HG03432 (cell line): ENCODE data around the gene SERPINB6.
"Not testable (repeated sequence)": the region's sequence is repeated elsewhere in the genome, so short reads cannot be mapped to it uniquely, and the experiment has no call there.

ENCODE experiments used
- ATAC-seq: cut with Tn5 transposase; IDR thresholded peaks from one replicate; pipeline ENCODE4 v1.9.1; 2021; ENCODE audit warnings: mild to moderate bottlenecking, moderate library complexity; ENCODE audit not compliant: unreplicated experiment

Gene SERPINB6

DNA sequence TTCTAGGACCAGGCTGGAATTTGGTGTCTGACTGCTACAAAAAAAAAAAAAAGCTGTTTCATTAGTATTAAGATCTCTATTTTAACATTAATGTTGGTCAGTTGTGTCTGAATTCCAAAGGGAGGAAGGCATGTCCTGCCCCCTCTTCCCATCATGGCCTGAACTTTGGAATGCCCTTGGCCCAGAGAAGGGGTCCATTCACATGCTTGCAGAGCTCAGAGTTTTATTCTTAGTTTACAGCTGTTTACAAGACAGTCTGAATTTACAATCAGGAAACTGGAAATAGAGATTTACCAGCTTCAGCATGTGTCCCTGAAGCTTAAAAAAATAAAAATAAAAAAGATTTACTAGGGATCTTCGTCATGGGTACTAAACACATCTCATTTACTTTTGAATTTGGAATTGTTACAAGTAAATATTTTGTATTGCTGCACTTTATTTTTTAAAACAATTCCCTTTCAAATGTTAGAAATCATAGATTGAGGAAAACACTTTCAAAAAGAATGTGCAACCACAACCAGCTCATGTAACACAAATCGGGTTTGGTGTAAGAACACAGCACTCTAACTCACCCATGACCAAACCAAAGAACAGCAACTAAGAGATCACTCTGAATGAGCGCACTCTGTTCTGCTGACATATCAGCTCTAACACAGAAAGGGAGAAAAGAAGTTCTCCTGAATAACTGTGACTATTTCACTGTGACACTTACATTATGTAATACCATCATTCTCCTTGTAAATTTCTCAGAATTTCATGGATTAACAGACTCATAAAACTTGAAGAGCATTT is 6.6 kb upstream of the SERPINB6 start:
- ATAC-seq = no peak

- no peak for ATAC-seq
Measured at GRCh38 chr6:2977290-2977689, 5.9 kb upstream of the SERPINB6 start.

GRCh38 chr6:2976571-2977085 is 5.3 kb upstream of the SERPINB6 start:
- no peak for ATAC-seq

- no peak for ATAC-seq
Measured at GRCh38 chr6:2976060-2976459, 4.7 kb upstream of the SERPINB6 start.

GRCh38 chr6:2973676-2974075 is 2.3 kb upstream of the SERPINB6 start:
- ATAC-seq = no peak

DNA sequence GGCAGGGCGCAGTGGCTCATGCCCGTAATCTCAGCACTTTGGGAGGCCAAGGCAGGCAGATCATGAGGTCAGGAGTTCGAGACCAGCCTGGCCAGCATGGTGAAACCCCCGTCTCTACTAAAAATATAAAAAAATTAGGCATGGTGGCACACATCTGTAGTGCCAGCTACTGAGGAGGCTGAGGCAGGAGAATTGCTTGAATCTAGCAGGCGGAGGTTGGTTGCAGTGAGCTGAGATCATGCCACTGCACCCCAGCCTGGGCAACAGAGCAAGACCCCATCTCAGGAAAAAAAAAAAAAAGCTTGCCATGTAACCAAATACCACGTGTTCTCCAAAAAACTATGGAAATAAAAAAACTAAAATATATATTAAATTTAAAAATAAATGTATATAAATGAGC is 1.8 kb upstream of the SERPINB6 start:
- ATAC-seq = not testable (repeated sequence)

DNA sequence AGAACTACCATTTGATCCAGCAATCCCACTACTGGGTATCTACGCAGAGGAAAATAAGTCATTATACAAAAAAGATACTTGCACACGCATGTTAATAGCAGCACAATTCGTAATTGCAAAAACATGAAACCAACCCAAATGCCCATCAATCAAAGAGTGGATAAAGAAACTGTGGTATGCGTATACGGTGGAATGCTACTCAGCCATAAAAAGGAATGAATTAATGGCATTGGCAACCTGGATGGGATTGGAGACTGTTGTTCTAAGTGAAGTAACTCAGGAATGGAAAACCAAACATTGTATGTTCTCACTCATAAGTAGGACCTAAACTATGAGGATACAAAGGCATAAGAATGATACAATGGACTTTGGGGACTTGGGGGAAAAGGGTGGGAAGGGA is 1.3 kb upstream of the SERPINB6 start:
- ATAC-seq = not testable (repeated sequence)

GRCh38 chr6:2972219-2972487 is 786 bp upstream of the SERPINB6 start:
- not testable (repeated sequence) for ATAC-seq

DNA sequence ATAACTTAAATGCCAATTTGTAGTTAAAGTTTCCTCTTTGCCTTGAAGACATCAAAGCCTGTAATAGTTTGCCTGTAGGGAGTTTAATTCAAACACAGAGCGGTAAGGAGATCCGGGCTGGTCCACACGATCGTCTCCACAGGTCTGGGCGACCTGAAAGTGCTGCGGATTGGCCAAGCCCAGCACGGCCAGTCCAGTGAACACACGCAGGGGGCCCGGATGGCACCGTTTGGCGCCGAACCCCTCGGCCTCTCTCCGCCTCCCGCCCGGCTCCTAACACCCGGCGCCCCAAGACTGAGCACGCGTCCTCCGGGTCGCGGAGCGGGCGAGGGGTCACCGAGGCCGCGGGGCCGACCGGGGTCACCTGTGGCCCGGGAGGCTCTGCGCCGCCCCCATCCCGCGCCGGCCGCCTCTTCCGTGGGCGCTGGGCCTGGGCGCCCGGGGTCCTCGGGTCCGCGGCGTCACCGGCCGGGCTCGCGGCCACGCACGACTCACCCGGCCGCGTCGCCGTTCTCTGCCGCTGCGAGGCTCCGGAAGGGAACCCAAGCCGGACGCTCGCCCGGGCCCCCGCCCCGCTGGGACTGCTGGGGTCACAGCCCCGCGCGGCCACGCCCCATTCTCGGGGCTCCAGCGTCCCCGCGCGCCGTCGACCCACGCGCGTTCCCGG is 481 bp downstream of the SERPINB6 start:
- ATAC-seq = no peak

DNA sequence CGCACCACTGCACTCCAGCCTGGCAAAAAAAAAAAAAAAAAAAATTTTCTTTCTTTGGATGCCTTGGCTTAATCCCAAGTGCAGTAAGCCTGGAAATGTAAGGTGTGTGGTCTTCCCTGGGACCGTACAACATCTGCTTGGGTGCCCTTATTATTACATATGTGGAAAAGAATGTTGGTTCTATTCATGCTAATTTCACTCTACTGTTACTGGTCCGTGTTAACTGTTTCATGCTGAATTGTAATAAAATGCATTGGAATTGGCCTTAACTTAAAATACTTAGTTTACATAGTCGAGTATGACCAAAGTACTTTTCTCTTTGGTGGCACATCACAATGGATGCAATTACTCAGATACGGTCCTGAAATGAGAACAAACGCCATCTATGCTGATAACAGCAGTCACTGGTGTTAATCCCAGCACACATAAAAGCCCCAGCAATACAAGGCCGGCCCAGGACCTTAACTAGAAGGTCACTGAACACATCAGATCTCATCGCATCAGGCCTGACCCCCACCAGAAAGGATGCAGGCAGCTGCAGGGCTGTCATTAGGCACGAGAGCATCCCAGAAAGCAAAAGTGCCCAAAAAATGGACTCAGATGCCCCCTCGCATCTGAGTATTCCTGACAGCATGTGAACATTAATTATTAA is 1.2 kb downstream of the SERPINB6 start:
- ATAC-seq = no peak

GRCh38 chr6:2969549-2969948 is 1.8 kb downstream of the SERPINB6 start:
- ATAC-seq = no peak

- no peak for ATAC-seq
Measured at GRCh38 chr6:2968600-2969135, 2.7 kb downstream of the SERPINB6 start.

DNA sequence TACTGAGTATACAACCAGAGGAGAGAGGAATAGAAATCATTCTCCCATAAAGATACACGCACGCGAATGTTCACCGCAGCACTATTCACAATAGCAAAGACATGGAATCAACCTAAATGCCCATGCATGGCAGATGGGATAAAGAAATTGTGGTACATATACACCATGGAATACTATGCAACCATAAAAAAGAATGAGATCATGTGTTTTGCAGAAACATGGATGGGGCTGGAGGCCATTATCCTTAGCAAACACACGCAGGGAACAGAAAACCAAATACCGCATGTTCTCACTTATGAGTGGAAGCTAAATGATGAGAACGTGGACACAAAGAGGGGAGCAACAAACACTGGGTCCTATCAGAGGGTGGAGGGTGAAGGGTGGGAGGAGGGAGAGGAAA is 3.4 kb downstream of the SERPINB6 start:
- ATAC-seq = no peak

DNA sequence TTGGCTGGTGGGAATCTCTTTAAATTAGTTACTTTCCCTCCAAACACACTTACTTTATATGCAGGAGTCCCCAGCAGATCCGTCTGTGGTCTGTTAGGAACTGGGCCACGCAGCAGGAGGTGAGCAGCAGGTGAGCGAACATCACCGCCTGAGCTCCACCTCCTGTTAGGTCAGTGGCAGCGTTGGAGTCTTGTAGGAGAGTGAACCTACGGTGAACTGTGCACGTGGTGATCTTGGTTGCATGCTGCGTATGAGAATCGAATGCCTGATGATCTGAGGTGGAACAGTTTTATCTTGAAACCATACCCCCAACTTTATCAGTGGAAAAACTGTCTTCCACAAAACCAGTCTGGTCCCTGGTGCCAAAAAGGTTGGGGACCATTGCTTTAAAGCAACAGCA is 5.0 kb downstream of the SERPINB6 start:
- ATAC-seq = no peak

DNA sequence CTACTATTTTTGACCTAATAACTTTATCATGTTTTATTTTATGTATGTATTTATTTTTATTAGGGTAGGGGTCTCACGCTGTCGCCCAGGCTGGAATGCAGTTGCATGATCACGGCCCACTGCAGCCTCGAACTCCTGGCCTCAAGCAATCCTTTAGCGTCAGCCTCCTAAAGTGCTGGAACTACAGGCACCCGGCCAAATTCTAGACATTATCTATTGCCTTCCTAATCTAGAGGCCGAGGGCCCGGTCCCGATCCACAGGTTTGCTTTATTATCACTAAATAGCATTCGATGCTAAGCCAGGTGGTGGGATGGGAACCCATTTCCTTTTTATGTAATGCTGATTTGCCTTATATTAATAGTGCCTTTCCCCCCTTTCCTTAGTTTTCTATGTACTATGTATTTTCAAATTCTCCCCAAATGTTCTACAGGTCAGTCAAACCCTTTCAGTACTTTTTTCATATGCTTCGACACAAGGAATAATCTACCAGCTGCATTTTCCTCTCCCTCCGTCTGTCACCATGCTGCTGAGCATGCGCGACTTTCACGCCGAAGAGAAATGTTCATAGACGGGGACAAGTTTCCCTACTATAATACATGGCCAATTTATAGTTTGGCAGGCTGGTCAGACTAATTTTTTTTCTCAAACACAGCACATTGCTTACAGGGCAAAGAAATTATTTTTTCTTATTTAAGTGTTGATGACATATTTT is 6.4 kb downstream of the SERPINB6 start:
- no peak for ATAC-seq

DNA sequence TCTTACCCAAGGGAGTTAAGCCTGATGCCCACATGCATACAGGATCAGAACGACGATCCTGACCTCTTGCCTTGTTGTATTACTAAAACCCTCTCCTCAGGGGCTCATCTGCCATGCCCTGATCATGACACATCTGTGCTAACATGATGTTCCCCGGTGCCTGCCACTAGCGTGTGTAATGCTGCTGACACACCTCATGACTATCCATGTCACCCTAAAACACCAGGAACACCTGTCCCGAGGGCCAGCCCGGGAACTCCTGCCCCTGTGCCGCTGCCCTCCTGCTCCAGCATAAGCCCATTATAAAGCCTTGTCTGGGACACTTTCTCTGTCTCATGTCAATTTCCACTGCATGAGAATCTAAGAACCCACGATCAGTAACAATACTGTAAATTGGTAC is 7.6 kb downstream of the SERPINB6 start:
- ATAC-seq = no peak

DNA sequence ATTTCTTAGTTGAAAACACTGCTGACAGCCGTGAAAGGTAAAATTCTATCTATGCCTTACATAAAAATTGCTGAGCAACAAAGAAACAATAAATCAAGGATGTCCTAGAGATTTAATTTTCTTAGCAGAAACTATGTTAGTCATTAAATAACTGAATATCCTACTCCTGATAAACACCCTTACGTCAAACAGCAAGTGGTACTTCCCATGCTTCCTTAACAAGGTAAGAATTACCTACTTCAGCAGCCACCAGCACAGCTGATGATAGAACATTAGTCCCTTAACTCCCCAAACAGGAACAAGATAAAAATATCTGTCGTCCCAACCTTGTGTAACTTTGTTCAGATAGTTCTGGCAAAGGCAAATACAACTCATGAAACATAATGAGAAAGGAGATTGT is 8.7 kb downstream of the SERPINB6 start:
- ATAC-seq = no peak

DNA sequence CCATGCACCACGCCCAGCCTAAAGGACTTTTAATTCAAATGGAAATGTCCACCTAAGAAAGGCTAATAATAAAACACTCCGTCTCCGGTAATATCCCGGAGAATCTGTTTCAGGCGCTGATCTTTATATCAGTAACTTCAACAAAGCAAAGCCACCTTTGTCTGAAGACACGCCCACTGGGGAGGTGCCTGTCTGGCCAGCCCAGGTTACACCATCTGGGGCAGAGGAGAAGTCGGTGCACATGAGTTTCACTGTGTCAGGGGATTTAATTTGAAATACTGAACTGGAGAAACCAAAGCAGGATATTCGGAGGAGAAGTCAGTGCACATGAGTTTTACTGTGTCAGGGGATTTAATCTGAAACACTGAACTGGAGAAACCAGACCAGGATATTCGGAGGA is 9.4 kb downstream of the SERPINB6 start:
- ATAC-seq = no peak

GRCh38 chr6:2961506-2961905 is 9.9 kb downstream of the SERPINB6 start:
- ATAC-seq = no peak

DNA sequence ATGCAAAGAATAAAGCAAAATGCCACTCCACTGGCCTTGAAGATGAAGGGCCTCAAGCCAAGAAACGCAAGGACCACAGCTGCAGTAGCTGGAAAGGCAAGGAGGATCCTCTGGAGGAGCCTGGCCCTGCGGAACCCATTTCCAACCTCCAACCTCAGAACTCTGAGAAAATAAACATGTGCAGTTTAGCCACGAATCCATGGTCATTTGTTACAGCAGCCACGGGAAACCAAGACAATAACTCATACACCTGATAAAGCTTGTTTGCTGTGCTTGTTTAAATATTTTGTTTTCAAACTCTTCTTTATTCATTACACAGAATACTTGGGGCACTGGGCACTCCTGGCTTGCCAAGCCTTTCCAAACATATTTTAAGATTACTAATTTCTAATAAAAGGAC is 10.4 kb downstream of the SERPINB6 start:
- ATAC-seq = no peak
